Nucleus accumbens (tissue), 56 donors: Measurements from ENCODE around the gene MC1R.
"Not testable (repeated sequence)": the region's sequence is repeated elsewhere in the genome, so short reads cannot be mapped to it uniquely, and the experiment has no call there.

ENCODE experiments used
- DNase-seq, 56 donors: peaks; one replicate each; lab custom pipeline; 2025; lab: John Stamatoyannopoulos, UW

The MC1R gene

GRCh38 chr16:89918453-89919347, at the start of gene MC1R:
MC1R (plus strand) TSS chr16:89918862; CDS start chr16:89919259, 397 bp downstream.
- DNase-seq: peak in 1 of 56 donors; percentile 50

- DNase-seq: no peak
Observed at GRCh38 chr16:89869911-89870310, 48.8 kb upstream of the MC1R start.

DNA sequence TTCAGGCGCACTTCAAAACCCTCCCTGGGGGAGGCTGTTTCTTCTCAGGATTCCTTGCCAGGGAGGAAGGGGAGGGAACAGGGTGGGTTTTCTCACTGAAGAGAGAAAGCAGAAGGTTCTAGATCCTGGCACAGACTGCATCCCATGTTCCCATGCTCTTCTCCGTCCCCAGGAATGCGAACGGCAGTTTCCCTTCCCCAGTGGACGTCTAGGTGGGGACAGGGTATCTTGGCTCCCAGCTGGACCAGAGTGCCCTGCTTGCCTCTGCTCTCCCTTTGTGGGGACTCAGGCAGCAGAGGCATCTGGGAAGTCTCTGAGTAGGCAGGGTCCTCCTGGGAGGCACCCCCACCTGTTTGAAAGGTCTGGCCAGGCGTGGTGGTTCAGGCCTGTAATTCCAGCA, 48.2 kb upstream of the MC1R start:
- no peak for DNase-seq

- DNase-seq: no peak
Observed at GRCh38 chr16:89871895-89872294, 46.8 kb upstream of the MC1R start.

GRCh38 chr16:89873109-89873971, 45.3 kb upstream of the MC1R start, which contains the start of gene TCF25:
TCF25 (plus strand) TSS chr16:89873592; CDS start chr16:89873668, 76 bp downstream.
- DNase-seq: peak in 54 of 56 donors; percentile 35 to 92 (median 80)

- peak; percentile 68 to 99 (median 94) for DNase-seq
Observed at GRCh38 chr16:89873972-89874689, 44.5 kb upstream of the MC1R start.

DNA sequence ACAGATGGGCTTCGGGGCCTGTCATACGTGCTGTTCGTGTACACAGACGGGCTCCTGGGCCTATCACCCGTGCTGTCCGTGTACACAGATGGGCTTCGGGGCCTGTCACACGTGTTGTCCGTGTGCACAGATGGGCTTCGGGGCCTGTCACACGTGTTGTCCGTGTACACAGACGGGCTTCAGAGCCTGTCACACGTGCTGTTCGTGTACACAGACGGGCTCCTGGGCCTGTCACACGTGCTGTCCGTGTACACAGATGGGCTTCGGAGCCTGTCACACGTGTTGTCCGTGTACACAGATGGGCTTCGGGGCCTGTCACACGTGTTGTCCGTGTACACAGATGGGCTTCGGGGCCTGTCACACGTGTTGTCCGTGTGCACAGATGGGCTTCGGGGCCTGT, 39.5 kb upstream of the MC1R start:
- not testable (repeated sequence) for DNase-seq

GRCh38 chr16:89880477-89881367, 37.9 kb upstream of the MC1R start:
- no peak for DNase-seq

DNA sequence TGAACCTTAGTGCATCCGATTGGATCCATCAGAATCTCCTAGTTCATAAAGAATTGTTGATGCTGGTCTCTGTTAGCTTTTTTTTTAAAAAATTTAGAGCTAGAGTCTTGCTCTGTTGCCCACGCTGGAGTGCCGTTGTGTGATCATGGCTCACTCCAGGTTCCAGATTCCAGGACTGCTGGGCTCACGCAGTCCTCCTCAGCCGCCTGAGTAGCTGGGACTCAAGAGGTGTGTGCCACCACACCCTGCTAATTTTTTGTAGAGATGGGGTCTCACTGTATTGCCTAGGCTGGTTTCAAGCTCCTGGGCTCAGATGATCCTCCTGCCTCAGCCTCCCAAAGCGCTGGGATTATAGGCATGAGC, 37.3 kb upstream of the MC1R start:
- no peak for DNase-seq

DNA sequence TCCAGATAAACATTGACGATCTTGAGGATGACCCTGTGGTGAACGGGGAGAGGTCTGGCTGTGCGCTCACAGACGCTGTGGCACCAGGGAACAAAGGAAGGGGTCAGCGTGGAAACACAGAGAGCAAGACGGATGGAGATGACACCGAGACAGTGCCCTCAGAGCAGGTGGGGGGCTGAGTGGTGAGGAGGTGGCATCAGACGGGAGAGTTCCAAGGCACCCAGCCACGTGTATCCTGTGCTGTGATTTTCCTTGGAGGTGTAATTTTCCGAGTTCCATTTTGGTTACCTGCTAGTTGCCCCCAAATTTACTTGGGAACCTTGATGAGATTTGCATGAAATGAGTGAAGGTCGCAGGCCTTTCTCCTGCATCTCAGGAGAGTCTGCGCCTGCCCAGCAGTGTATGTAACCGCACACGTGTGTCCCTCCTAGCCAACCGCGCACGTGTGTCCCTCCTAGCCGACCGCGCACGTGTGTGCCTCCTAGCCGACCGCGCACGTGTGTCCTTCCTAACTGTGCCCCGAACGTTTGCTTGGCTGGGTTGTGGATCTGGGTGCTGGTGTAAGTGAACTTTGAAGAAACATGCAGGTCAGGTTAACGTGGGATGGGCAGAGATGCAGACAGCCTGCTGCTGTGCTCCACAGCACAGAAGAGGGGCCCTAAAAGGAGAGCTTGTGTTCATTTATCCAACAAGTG, 35.2 kb upstream of the MC1R start:
- no peak for DNase-seq

- DNase-seq: no peak
Observed at GRCh38 chr16:89884041-89884421, 34.6 kb upstream of the MC1R start.

DNA sequence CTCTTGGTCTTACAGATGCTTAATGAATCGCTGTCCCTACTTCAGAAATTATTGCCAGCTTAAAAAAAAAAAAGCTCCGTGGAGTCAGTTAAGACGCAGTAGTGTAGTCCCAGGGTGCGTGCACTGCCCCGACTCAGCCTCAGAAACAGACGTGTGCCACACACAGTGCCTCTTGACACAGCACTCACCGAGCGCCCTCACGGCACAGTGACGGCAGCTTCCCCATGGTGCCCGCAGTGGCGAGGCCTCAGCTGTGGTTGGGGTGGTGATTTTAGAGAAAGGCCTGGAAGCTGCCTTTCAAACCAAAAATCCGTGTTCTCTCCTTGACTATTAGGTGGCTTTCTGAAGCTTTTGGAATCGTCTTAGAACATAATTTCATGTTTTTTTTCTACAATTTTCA, 31.4 kb upstream of the MC1R start:
- no peak for DNase-seq

GRCh38 chr16:89890200-89890599, 28.5 kb upstream of the MC1R start:
- DNase-seq: no peak

- no peak for DNase-seq
Observed at GRCh38 chr16:89890886-89891657, 27.6 kb upstream of the MC1R start.

DNA sequence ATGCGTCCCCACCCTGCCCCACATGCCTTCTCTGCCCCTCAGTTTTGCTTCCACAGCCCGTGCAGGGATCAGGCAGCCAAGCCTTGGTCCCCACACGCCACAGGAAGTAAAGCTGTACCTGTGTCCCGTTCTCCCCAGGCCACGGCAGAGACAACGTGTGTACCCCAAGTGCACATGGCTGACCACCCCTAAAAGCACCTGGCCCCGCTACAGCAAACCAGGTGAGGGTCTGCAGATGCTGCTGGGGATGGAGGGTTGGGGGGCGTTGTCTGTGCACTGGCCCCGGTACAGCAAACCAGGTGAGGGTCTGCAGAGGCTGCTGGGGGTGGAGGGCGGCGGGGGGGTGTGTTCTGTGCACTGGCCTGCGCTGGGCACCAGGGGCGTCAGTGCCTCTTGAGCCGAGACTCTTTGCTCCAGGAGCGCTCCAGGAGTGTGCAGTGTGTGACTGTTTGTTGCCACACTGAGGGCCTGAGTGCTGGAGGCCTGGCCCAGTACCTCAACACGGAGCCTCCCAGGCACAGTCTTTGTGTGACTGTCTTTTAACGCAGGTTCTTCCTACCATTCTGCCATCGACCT, 26.5 kb upstream of the MC1R start:
- no peak for DNase-seq

GRCh38 chr16:89892635-89893034, 26.0 kb upstream of the MC1R start:
- no peak for DNase-seq

- no peak for DNase-seq
Observed at GRCh38 chr16:89893642-89894548, 24.8 kb upstream of the MC1R start.
